Upper lobe of right lung (tissue), 1 donor: ENCODE measurements around the gene PAK5. TPM values are rescaled to one million over a fixed set of nuclear protein-coding genes. Genes with fewer than 3 reads are reported as not detected.
A peak's percentile ranks its signal among the peaks of the same experiment; 100 is the strongest.

Experiments
- ATAC-seq: fragments of 200-7000 bp; cut with Tn5 transposase; one replicate; pipeline ENCODE4 v1.9.1; 2020; ENCODE audit warnings: mild to moderate bottlenecking, moderate library complexity
- DNase-seq: peaks from one replicate; pipeline ENCODE4 v3.0.0-alpha.2; 2020
- H3K27ac ChIP-seq: fragments of 200-600 bp; one replicate; pipeline ENCODE4 v1.8.0; 2022
- H3K27me3 ChIP-seq: fragments of 200-600 bp; one replicate; pipeline ENCODE4 v1.8.0; 2022; ENCODE audit warnings: mild to moderate bottlenecking
- H3K36me3 ChIP-seq: fragments of 200-600 bp; one replicate; pipeline ENCODE4 v1.8.0; 2022
- H3K4me1 ChIP-seq: fragments of 200-600 bp; one replicate; pipeline ENCODE4 v1.8.0; 2022
- H3K4me3 ChIP-seq: fragments of 200-600 bp; one replicate; pipeline ENCODE4 v1.8.0; 2022; ENCODE audit warnings: mild to moderate bottlenecking
- H3K9me3 ChIP-seq: fragments of 200-600 bp; one replicate; pipeline ENCODE4 v1.8.0; 2022
- CTCF ChIP-seq: fragments of 200-600 bp; IDR thresholded peaks from one replicate; pipeline ENCODE4 v1.8.0; 2022; ENCODE audit warnings: antibody characterized with exemption
- intact Hi-C: fragments of 100-400 bp; cut with DNase I; formaldehyde crosslinking; loops from one replicate; pipeline ENCODE4 v1.11.0; 2022
- total RNA-seq: library from RNA; stranded (reverse); fragmentation: NEBNext Ultra II Directional; extraction: Animal tissue kit (Norgen Biotek cat#: 25700); gene quantifications from one replicate; pipeline ENCODE4 v1.2.1, GENCODE V29; 2021
- donor health status: DM: no; HTN: yes; CAD: no; lungs with severe emphysema.

The PAK5 gene
- total RNA-seq, 1 donor from 2014 or later: 0.35 TPM

GRCh38 chr20:9531581-9531980 is 307.3 kb downstream of the PAK5 start:
- no peak for TF ChIP-seq CTCF
- intact Hi-C loops: no loop called here
- no peaks in the 10 kb centered on the region for H3K36me3 ChIP-seq
- no peak for DNase-seq
- ATAC-seq: no peak
- no peaks in the 10 kb centered on the region for H3K27me3 ChIP-seq
- no peaks in the 10 kb centered on the region for H3K9me3 ChIP-seq
- H3K4me3 ChIP-seq: no peak overlapping the region
- no peaks in the 10 kb centered on the region for H3K4me1 ChIP-seq
- no peak overlapping the region for H3K27ac ChIP-seq

GRCh38 chr20:9523636-9524035 is 315.2 kb downstream of the PAK5 start:
- Histone ChIP-seq H3K36me3 (no peaks in the 10 kb centered on the region), H3K9me3 (no peaks in the 10 kb centered on the region), H3K27ac (no peak overlapping the region), H3K4me3 (no peak overlapping the region), H3K4me1 (no peaks in the 10 kb centered on the region), H3K27me3 (peaks cover 9% of the 10 kb centered on the region)
- ATAC-seq (no peak), DNase-seq (no peak)
- intact Hi-C loops: no loop called here
- TF ChIP-seq CTCF: no peak

- Histone ChIP-seq H3K9me3 (no peaks in the 10 kb centered on the region), H3K36me3 (no peaks in the 10 kb centered on the region), H3K4me1 (peaks cover 15% of the 10 kb centered on the region), H3K27me3 (peaks cover 26% of the 10 kb centered on the region), H3K4me3 (no peak overlapping the region), H3K27ac (no peak overlapping the region)
- no peak for TF ChIP-seq CTCF
- no peak for ATAC-seq
- DNase-seq: no peak
- intact Hi-C loops: no loop called here
These were observed 318.8 kb downstream of the PAK5 start for GRCh38 chr20:9520086-9520485.

- TF ChIP-seq CTCF: no peak
- H3K4me3 ChIP-seq: no peak overlapping the region
- H3K27me3 ChIP-seq: peaks cover 37% of the 10 kb centered on the region
- intact Hi-C loops: no loop called here
- H3K9me3 ChIP-seq: no peaks in the 10 kb centered on the region
- DNase-seq: no peak
- peaks cover 22% of the 10 kb centered on the region for H3K4me1 ChIP-seq
- no peaks in the 10 kb centered on the region for H3K36me3 ChIP-seq
- no peak overlapping the region for H3K27ac ChIP-seq
- ATAC-seq: no peak
These were observed 320.2 kb downstream of the PAK5 start for GRCh38 chr20:9518576-9519175.

GRCh38 chr20:9517297-9518162 is 321.3 kb downstream of the PAK5 start:
- DNase-seq: no peak
- peak; percentile 71 for ATAC-seq
- no peaks in the 10 kb centered on the region for H3K9me3 ChIP-seq
- peaks cover 37% of the 10 kb centered on the region for H3K27me3 ChIP-seq
- no peak overlapping the region for H3K4me3 ChIP-seq
- peaks cover 22% of the 10 kb centered on the region for H3K4me1 ChIP-seq
- H3K27ac ChIP-seq: no peak overlapping the region
- H3K36me3 ChIP-seq: no peaks in the 10 kb centered on the region
- TF ChIP-seq CTCF: no peak
- intact Hi-C loops: no loop called here
